GM12892 (cell line): ENCODE measurements around the gene CCDC18.

Source experiments
- POLR2A ChIP-seq: IDR thresholded peaks from 2 replicates; pipeline ENCODE4 v1.6.1; 2011; ENCODE audit warnings: low read depth, low read length, control low read depth
- POLR2AphosphoS5 ChIP-seq: IDR thresholded peaks from 2 replicates; pipeline ENCODE4 v1.6.1; 2011; ENCODE audit warnings: low read depth, low read length, control low read depth

DNA sequence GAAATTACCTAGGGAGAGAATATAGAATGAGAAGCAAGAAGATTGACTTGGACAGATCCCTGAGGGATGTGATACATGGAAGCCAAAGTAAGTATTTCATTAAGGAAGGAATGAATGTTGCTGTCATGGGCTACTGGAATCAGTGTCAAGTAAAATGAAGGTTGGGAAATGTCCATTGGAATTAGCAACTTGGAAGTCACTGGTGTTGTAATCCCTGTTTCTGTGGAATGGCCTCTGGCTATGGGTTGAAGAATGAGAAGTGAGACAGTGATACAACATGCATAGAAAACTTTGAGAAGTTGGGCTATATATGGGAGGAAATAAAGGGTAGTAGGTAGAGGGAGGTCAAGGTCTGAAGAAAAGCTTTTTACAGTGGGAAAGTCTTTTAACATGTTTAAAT lies 54.7 kb downstream of the CCDC18 start:
- TF ChIP-seq POLR2AphosphoS5: no peak
- no peak for TF ChIP-seq POLR2A
